Calu3 (cell line): ENCODE measurements around the gene GLT1D1. TPM values are rescaled to one million over a fixed set of nuclear protein-coding genes. Genes with fewer than 3 reads are reported as not detected.

Experiments
- BruUV-seq: library from RNA; stranded (reverse); fragments of 400-500 nt; replicated peaks from 2 replicates; lab custom pipeline; 2021; lab: Mats Ljungman, UMichigan
- CTCF ChIA-PET: fragments of 300-600 bp; sonication (Branson Sonifier 250); formaldehyde crosslinking; loops from one replicate; lab custom pipeline; 2022; ENCODE audit warnings: antibody characterized with exemption; lab: Charles Lee
- DNase-seq: peaks from one replicate; pipeline ENCODE4 v3.0.0; 2022
- H3K27ac Mint-ChIP-seq: one replicate; pipeline ENCODE4 v1.8.0; 2022; ENCODE audit warnings: mixed read lengths; ENCODE audit not compliant: unreplicated experiment
- H3K27me3 Mint-ChIP-seq: one replicate; pipeline ENCODE4 v1.8.0; 2022; ENCODE audit warnings: mixed read lengths; ENCODE audit not compliant: unreplicated experiment
- H3K36me3 Mint-ChIP-seq: one replicate; pipeline ENCODE4 v1.8.0; 2022; ENCODE audit warnings: mild to moderate bottlenecking, moderate library complexity, mixed read lengths; ENCODE audit not compliant: insufficient read depth, unreplicated experiment
- H3K4me1 Mint-ChIP-seq: one replicate; pipeline ENCODE4 v1.8.0; 2022; ENCODE audit warnings: mild to moderate bottlenecking, low read depth, mixed read lengths; ENCODE audit not compliant: unreplicated experiment
- H3K4me3 Mint-ChIP-seq: one replicate; pipeline ENCODE4 v1.8.0; 2022; ENCODE audit warnings: mild to moderate bottlenecking, low read depth, moderate library complexity, mixed read lengths; ENCODE audit not compliant: unreplicated experiment
- H3K9me3 Mint-ChIP-seq: one replicate; pipeline ENCODE4 v1.8.0; 2022; ENCODE audit warnings: low read depth, mixed read lengths; ENCODE audit not compliant: unreplicated experiment
- CTCF ChIP-seq: fragments of 200-600 bp; IDR thresholded peaks from one replicate; pipeline ENCODE4 v1.8.0; 2022; ENCODE audit warnings: antibody characterized with exemption; ENCODE audit not compliant: unreplicated experiment
- intact Hi-C: fragments of 100-400 bp; cut with micrococcal nuclease; formaldehyde crosslinking; loops from one replicate; pipeline ENCODE4 v1.10.0; 2022; ENCODE audit not compliant: unreplicated experiment
- total RNA-seq: library from RNA; stranded (reverse); gene quantifications from 2 replicates; pipeline ENCODE4 v1.2.3, GENCODE V29; 2022

The GLT1D1 gene
- total RNA-seq, 1 experiment from 2014 or later: not detected

GRCh38 chr12:128986957-128987356 is 133.7 kb downstream of the GLT1D1 start:
- Mint-ChIP-seq H3K4me3 (no peak overlapping the region), H3K27ac (no peak overlapping the region), H3K9me3 (peaks cover 15% of the 10 kb centered on the region), H3K27me3 (no peaks in the 10 kb centered on the region), H3K4me1 (no peaks in the 10 kb centered on the region), H3K36me3 (no peaks in the 10 kb centered on the region)
- DNase-seq: no peak
- TF ChIP-seq CTCF: no peak
- no TSS peak for BruUV-seq
- CTCF ChIA-PET: no interaction called here
- intact Hi-C loops: no loop called here

- Mint-ChIP-seq H3K36me3 (no peaks in the 10 kb centered on the region), H3K27ac (no peak overlapping the region), H3K27me3 (no peaks in the 10 kb centered on the region), H3K4me1 (no peaks in the 10 kb centered on the region), H3K4me3 (no peak overlapping the region), H3K9me3 (peaks cover 20% of the 10 kb centered on the region)
- no TSS peak for BruUV-seq
- intact Hi-C loops: no loop called here
- CTCF ChIA-PET: no interaction called here
- TF ChIP-seq CTCF: no peak
- no peak for DNase-seq
Observed at GRCh38 chr12:128989287-128989686, 136.0 kb downstream of the GLT1D1 start.

- H3K4me3 Mint-ChIP-seq: no peak overlapping the region
- H3K9me3 Mint-ChIP-seq: peaks cover 19% of the 10 kb centered on the region
- DNase-seq: no peak
- no peaks in the 10 kb centered on the region for H3K36me3 Mint-ChIP-seq
- CTCF ChIA-PET: interaction anchor here (0.6 kb wide), 1 partner anchor 14 kb away, joined by 5 read pairs; no protein-coding TSS in a partner anchor
- no peaks in the 10 kb centered on the region for H3K4me1 Mint-ChIP-seq
- intact Hi-C loops: no loop called here
- no TSS peak for BruUV-seq
- TF ChIP-seq CTCF: no peak
- no peaks in the 10 kb centered on the region for H3K27me3 Mint-ChIP-seq
- no peak overlapping the region for H3K27ac Mint-ChIP-seq
Observed at GRCh38 chr12:128991716-128992115, 138.4 kb downstream of the GLT1D1 start.

- intact Hi-C loops: no loop called here
- no peak overlapping the region for H3K27ac Mint-ChIP-seq
- no peak for TF ChIP-seq CTCF
- no TSS peak for BruUV-seq
- peaks cover 19% of the 10 kb centered on the region for H3K9me3 Mint-ChIP-seq
- DNase-seq: no peak
- no peaks in the 10 kb centered on the region for H3K4me1 Mint-ChIP-seq
- H3K27me3 Mint-ChIP-seq: no peaks in the 10 kb centered on the region
- H3K4me3 Mint-ChIP-seq: no peak overlapping the region
- no peaks in the 10 kb centered on the region for H3K36me3 Mint-ChIP-seq
- CTCF ChIA-PET: interaction anchor here (0.6 kb wide), 1 partner anchor 14 kb away, joined by 5 read pairs; no protein-coding TSS in a partner anchor
Observed at GRCh38 chr12:128992116-128992515, 138.8 kb downstream of the GLT1D1 start.
